ENCODE data around the gene STEEP1.

GRCh38 chrX:119521246-119521645, 44.0 kb downstream of the STEEP1 start:
- no peak for TF ChIP-seq POLR2A (IDR thresholded peaks at IDR 0.05)
- TF ChIP-seq CTCF (IDR thresholded peaks at IDR 0.05) = no peak
